Gastroesophageal sphincter (tissue), 3 donors: ENCODE measurements around the gene NINL.

Experiments
- POLR2A ChIP-seq, 2 donors: fragments of 450-650 bp; IDR thresholded peaks; one replicate each; pipeline ENCODE4 v1.6.1; 2017; ENCODE audit warnings: antibody characterized with exemption in 2 of 2, mild to moderate bottlenecking in 2 of 2, moderate library complexity in 1 of 2
- TF ChIP-seq, protein P1 (sequence below), 4 experiments: fragments of 200-600 bp in 2 of 4; fragments of 450-650 bp in 2 of 4; sonication (generic) in 1 of 4; IDR thresholded peaks; one replicate each; pipeline ENCODE4 v1.5.1; 2017 to 2019; ENCODE audit warnings: antibody characterized with exemption in 4 of 4, mild to moderate bottlenecking in 2 of 4, moderate library complexity in 2 of 4

DNA sequence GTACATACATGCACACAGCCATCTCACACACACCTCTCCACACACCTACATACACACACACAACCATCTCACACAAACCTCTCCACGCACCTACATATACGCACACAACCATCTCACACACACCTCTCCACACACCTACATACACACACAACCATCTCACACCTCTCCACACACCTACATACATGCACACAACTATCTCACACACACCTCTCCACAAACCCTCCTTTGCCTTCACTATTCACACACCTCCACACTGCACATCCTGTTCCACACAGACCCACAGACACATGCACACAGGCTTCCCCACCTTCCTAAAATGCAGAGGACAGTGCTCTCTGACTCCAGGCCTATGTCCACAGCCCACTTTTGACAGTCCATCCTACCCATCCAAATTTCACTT lies 16.3 kb upstream of the NINL start:
- TF ChIP-seq, protein P1, sequence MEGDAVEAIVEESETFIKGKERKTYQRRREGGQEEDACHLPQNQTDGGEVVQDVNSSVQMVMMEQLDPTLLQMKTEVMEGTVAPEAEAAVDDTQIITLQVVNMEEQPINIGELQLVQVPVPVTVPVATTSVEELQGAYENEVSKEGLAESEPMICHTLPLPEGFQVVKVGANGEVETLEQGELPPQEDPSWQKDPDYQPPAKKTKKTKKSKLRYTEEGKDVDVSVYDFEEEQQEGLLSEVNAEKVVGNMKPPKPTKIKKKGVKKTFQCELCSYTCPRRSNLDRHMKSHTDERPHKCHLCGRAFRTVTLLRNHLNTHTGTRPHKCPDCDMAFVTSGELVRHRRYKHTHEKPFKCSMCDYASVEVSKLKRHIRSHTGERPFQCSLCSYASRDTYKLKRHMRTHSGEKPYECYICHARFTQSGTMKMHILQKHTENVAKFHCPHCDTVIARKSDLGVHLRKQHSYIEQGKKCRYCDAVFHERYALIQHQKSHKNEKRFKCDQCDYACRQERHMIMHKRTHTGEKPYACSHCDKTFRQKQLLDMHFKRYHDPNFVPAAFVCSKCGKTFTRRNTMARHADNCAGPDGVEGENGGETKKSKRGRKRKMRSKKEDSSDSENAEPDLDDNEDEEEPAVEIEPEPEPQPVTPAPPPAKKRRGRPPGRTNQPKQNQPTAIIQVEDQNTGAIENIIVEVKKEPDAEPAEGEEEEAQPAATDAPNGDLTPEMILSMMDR (IDR thresholded peaks at IDR 0.05) = no peak
- TF ChIP-seq POLR2A (IDR thresholded peaks at IDR 0.05) = no peak
